Urothelium cell line (cell line): Measurements from ENCODE around the gene RIPPLY2.
A peak's percentile ranks its signal among the peaks of the same experiment; 100 is the strongest.
"Not testable (repeated sequence)": the region's sequence is repeated elsewhere in the genome, so short reads cannot be mapped to it uniquely, and the experiment has no call there.

Source experiments
- DNase-seq: peaks from one replicate; pipeline ENCODE4 v3.0.0; 2011; ENCODE audit warnings: low spot score, mixed read lengths
- FAIRE-seq: peaks from 2 replicates; lab custom pipeline; 2011; peaks lifted over from hg19 to GRCh38; lab: Jason Lieb, UNC

The RIPPLY2 gene

GRCh38 chr6:83853178-83854000, at the start of gene RIPPLY2:
Gene RIPPLY2 (plus strand): TSS chr6:83853360. CDS start chr6:83853417, 57 bp downstream.
- FAIRE-seq (no peak), DNase-seq (peak; percentile 49)

GRCh38 chr6:83803492-83803891, 49.7 kb upstream of the RIPPLY2 start:
- FAIRE-seq, DNase-seq: not testable (repeated sequence)

- no peak for FAIRE-seq
- DNase-seq = no peak
Measured at GRCh38 chr6:83804886-83805285, 48.3 kb upstream of the RIPPLY2 start.

GRCh38 chr6:83808005-83808404, 45.2 kb upstream of the RIPPLY2 start:
- no peak for FAIRE-seq
- no peak for DNase-seq

- no peak for DNase-seq
- no peak for FAIRE-seq
Measured at GRCh38 chr6:83808926-83809325, 44.2 kb upstream of the RIPPLY2 start.

- DNase-seq = no peak
- no peak for FAIRE-seq
Measured at GRCh38 chr6:83812595-83812994, 40.6 kb upstream of the RIPPLY2 start.

- DNase-seq (no peak), FAIRE-seq (no peak)
Measured at GRCh38 chr6:83815631-83816272, 37.4 kb upstream of the RIPPLY2 start.

- no peak for FAIRE-seq
- no peak for DNase-seq
Measured at GRCh38 chr6:83822629-83823169, 30.5 kb upstream of the RIPPLY2 start.

- no peak for FAIRE-seq
- DNase-seq = no peak
Measured at GRCh38 chr6:83824388-83824801, 28.8 kb upstream of the RIPPLY2 start.

GRCh38 chr6:83824831-83825230, 28.3 kb upstream of the RIPPLY2 start:
- no peak for DNase-seq
- FAIRE-seq = no peak

GRCh38 chr6:83827050-83827449, 26.1 kb upstream of the RIPPLY2 start:
- FAIRE-seq (no peak), DNase-seq (no peak)

- DNase-seq (no peak), FAIRE-seq (no peak)
Measured at GRCh38 chr6:83838727-83839126, 14.4 kb upstream of the RIPPLY2 start.

- DNase-seq (no peak), FAIRE-seq (no peak)
Measured at GRCh38 chr6:83844170-83844569, 9.0 kb upstream of the RIPPLY2 start.

GRCh38 chr6:83846291-83846690, 6.9 kb upstream of the RIPPLY2 start:
- DNase-seq (no peak), FAIRE-seq (no peak)

- DNase-seq (no peak), FAIRE-seq (no peak)
Measured at GRCh38 chr6:83847179-83847578, 6.0 kb upstream of the RIPPLY2 start.

GRCh38 chr6:83849127-83849526, 4.0 kb upstream of the RIPPLY2 start:
- DNase-seq = no peak
- no peak for FAIRE-seq

GRCh38 chr6:83849610-83850009, 3.5 kb upstream of the RIPPLY2 start:
- FAIRE-seq (no peak), DNase-seq (no peak)

- FAIRE-seq = no peak
- no peak for DNase-seq
Measured at GRCh38 chr6:83852528-83853177, 507 bp upstream of the RIPPLY2 start.

GRCh38 chr6:83854001-83854501, 891 bp downstream of the RIPPLY2 start:
- no peak for DNase-seq
- no peak for FAIRE-seq

- no peak for FAIRE-seq
Measured at GRCh38 chr6:83854766-83855165, 1.6 kb downstream of the RIPPLY2 start.

More at GRCh38 chr6:83854766-83855165, 1.6 kb downstream of the RIPPLY2 start:
- no peak for DNase-seq
